ENCODE measurements around the gene NCCRP1.

DNA sequence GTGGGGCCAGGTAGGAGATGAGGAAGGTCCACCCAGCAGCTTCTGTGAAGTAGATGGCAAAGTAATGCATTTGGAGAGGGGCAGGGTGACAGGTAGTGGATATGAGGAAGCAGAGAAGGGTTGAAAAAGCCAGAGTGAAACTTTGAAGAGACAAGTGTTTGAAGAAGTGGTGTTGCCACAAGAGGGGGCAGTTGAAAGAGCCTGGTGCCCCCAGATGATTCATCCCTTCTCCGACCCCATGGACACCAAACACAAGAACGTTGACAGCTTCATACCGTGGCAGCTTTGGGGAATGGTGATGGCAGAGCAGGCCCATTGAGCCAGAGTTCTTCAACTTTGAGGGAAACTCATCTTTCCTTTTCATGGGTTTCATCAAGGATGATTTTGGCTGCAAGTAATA is 28.1 kb downstream of the NCCRP1 start:
- no peak for TF ChIP-seq POLR2A (IDR thresholded peaks at IDR 0.05; ENCODE audit: low read depth)
- no peak for TF ChIP-seq POLR2AphosphoS5 (IDR thresholded peaks at IDR 0.05)

All from esophagus muscularis mucosa (tissue), 2 donors.